OCI-M1 (cell line): ENCODE results near the gene DOHH.
"Not testable (repeated sequence)": the region's sequence is repeated elsewhere in the genome, so short reads cannot be mapped to it uniquely, and the experiment has no call there.

Experiments used
- DNase-seq: peaks from one replicate; lab custom pipeline; 2025; lab: John Stamatoyannopoulos, UW

Gene DOHH

GRCh38 chr19:3459089-3459881 lies 41.2 kb downstream of the DOHH start:
- DNase-seq: peak; percentile 2

DNA sequence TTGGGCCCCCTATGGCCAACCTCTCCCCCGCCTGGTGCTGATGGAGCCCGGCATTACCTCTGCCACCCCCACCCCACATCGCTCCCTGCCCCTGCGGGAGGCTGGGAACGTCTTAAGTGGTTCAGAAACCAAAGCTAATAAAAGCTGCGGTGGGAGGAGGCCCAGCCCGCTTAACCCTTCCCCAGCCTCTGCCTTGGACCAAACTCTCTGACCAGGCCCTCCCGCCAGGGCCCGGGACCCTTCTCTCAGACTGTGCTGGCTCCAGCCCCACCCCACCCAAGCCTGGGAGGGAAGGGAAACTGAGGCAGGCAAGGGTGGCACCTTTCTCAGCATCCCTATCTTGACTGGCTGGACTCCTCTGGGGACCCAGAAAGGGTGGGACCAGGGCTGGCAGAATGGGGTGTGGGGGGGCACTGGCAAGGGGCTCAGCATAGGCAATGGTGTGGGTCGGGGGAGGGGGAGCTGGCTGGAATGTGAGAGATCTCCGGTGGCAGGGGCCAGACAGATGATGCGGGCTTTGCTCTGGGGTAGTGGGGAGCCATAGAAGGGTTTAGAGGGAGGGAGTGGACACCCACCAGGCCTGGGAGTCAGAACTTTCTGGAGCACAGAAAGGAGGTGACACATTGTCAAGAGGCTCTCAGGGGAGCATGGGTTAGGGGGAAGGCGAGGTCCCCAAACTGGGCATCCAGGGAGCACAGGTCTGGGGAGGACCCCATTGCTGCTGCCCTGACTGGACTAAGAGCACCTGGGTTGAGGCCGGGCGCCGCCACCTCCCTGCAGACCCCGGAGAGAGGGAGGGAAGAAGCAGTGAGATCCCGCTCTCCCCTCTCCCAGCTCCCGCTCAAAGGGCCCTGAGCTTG lies 42.0 kb downstream of the DOHH start:
- no peak for DNase-seq

GRCh38 chr19:3457528-3458228 lies 42.8 kb downstream of the DOHH start:
- DNase-seq: no peak

DNA sequence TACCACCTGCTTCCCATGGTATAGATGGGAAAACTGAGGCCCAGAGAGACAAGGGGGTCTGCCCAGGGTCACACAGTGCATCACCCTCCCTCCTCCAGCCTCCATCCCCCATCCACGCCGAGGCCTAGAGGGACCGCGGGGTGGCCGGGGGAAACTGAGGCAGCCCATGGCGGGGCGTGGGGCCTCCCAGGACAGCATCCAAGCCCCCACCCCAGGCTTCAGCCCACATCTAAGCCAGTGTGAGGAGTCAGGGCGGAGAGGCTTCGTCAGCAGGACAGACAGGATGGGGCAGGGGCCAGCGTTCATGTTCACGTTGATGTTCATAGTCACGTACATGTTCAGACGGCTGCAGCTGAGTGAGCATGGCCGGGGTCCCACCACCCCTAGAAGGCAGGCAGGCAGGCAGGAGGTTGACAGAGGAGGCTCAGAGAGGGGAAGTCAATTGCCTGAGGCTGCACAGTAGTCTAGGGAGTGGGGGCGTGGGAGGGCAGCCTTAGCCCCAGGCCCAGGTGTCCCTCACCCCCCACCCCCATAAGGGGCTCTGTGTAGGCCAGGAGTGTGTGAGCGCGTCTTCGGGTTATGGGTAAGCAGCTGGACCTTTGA lies 43.4 kb downstream of the DOHH start:
- no peak for DNase-seq

- DNase-seq: no peak
Measured at GRCh38 chr19:3455960-3456601, 44.4 kb downstream of the DOHH start.

DNA sequence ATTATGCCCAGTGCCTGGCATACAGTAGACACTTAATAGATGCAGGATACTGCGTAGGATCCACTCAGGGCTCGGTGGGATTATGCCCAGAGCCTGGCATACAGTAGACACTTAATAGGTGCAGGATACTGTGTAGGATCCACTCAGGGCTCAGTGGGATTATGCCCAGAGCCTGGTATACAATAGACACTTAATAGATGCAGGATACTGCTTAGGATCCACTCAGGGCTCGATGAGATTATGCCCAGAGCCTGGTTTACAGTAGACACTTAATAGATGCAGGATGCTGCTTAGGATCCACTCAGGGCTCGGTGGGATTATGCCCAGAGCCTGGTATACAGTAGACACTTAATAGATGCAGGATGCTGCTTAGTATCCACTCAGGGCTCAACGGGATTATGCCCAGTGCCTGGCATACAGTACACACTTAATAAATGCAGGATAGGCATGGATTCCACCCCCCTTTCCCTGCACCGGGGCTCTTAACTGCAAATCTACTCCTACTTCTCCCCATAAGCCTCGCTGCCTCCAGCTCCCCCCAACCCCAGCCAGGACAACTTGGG lies 45.0 kb downstream of the DOHH start:
- no peak for DNase-seq

- DNase-seq: no peak
Measured at GRCh38 chr19:3454656-3455392, 45.6 kb downstream of the DOHH start.

- no peak for DNase-seq
Measured at GRCh38 chr19:3453840-3454239, 46.6 kb downstream of the DOHH start.

DNA sequence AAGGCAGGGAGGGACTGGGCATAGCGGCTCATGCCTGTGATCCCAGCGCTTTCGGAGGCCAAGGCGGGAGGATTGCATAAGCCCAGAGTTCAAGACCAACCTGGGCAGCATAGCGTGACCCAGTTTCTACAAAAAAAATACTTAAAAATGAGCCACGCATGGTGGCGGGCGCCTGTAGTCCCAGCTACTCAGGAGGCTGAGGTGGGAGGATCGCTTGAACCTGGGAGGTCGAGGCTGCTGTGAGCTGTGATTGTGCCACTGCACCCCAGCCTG lies 47.6 kb downstream of the DOHH start:
- DNase-seq: not testable (repeated sequence)

DNA sequence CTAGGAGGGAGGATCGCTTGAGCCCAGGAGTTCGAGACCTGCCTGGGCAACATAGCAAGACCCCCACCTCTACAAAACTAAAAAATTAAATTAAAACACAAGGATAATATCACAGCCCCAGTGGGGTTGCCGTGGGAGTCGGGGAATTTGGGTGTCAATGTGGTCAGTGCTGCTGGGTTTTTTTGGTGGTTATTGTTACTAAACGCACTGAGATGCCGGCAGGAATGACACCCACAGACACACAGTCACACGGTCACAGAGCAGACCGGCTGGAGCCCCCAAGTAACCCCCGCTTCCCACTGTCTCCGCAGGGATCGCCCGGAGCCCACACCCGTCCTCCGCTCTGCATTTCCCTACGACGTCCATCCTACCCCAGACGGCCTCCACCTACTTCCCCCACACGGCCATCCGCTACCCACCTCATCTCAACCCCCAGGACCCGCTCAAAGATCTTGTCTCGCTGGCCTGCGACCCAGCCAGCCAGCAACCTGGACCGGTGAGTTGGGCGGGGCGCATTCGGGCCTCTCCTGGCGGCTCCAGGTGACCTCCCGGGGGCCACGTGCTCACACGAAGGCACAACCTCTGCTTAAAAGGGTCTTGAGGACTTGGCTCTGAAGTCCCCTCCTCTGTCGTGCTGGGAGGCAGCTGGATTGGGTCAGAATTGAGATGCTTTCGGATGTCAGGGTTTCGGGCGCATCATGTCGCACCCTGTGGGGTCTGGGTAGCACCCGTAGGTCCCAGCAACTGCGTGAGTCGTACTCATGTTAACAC lies 48.1 kb downstream of the DOHH start:
- DNase-seq: no peak

DNA sequence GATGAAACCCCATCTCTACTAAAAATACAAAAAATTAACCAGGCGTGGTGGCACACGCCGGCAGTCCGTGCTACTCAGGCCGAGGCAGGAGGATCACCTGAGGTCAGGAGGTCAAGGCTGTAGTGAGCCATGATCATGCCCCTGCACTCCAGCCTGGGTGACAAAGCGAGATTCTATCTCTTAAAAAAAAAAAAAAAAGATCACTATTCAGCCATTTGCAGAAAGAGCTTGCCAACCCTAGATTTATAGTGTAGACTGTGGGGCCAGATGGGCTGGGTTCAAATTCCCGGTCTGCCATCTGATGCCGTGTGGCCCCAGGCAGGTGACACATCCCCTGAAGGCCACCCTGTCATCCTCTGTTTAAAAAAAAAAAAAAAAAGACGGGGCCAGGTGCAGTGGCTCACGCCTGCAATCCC lies 49.0 kb downstream of the DOHH start:
- no peak for DNase-seq

DNA sequence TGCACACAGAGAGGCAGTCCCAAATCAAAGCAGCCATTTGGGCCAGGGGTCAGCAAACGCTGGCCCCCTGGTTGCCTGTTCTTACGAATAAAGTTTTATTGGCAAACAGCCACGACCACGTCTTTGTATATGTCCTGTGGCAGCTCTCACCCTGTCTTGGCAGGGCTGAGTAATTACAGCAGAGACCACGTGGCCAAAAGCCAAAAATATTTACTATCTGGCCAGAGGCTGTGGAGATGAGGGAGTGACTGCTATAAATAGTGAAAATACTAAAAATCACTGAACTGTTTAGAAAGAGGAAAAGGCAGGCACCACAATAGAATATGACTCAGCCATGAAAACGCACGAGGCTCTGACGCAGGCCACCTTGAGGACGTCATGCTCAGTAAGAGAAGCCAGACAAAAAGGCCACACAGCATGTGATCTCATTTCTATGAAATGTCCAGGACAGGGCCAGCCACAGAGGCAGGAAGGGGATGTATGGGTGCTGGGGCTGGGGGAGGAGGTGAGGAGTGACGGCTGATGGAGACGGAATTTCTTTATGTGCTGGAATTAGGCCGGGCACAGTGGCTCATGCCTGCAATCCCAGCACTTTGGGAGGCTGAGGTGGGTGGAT lies 49.6 kb downstream of the DOHH start:
- DNase-seq: peak; percentile 80

DNA sequence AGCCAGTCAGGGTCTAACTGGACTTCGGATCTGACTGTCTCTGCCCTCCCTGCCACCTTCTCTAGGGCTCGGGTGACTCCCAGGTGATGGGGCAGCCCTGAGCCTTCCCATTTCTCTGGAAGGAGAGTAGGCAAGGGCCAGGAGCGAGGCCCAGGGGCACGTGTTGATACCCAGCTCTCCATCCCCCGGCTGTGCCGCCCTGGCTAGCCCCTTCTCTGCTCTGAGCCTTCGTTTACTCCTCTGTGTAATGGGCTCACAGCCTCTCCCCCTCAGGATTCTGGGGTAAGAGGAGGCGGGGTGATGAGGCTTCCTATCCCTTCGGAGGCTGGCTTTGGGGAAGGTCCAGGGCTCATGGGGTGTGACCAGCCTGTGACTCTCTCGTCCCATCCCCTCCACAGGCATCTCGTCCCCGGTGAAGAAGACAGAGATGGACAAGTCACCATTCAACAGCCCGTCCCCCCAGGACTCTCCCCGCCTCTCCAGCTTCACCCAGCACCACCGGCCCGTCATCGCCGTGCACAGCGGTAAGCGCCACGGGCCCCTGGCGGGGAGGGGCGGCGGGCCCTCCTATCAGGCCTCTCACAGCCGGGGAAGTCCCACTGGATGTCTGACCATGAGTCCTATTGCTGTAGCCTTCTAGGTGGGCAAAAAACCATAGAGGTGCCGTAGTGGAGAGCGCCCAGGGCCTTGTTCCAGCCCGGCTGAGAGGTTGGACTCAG lies 51.7 kb downstream of the DOHH start:
- no peak for DNase-seq

- DNase-seq: not testable (repeated sequence)
Measured at GRCh38 chr19:3446657-3447056, 53.8 kb downstream of the DOHH start.

DNA sequence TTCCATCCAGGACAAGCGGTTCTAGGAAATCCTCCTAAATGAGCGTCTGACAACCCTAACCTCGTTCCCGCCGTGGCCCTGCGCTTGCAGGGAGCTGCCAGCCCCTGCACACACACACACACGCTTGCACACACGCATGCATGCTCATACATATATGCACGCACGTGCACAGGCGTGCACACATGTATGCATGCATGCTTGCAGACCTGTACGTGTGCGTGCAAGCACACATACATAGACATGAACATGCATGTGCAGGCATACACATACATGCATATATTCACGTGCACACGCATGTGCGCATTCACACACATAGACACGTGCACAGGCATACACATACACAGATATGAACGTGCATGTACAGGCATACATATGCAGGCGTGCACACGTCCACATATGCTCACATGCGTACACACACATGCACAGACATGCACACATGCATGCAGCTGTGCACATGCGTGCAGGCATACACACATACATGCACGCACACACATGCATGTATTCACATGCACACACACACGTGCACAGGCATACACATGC lies 55.7 kb downstream of the DOHH start:
- DNase-seq: no peak

- no peak for DNase-seq
Measured at GRCh38 chr19:3443840-3444694, 56.4 kb downstream of the DOHH start.

DNA sequence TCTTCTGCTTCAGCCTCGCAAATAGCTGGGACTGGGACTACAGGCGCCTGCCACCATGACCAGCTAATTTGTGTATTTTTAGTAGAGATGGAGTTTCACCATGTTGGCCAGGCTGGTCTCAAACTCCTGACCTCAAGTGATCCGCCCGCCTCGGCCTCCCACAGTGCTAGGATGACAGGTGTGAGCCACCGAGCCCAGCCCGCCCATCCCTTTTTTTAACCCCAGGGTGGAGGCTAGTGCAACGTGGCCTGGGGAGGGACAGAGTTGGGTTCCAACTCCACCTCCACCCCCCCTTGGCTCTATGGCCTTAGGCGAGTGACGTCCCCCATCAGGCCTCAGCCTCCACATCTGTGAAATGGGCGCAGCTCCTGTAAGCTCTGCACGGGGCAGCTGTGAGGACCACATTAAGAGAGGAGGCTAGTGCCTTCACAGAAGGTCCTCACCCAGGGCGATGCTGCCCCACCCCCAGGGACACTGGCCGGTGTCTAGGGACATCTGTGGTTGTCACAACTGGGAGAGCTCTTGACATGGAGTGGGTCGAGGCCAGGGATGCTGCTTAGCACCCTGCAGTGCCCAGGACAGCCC lies 57.9 kb downstream of the DOHH start:
- DNase-seq: no peak
